Measurements from ENCODE around the gene HHATL. TPM values are rescaled to one million over a fixed set of nuclear protein-coding genes. Genes with fewer than 3 reads are reported as not detected.

The HHATL gene
- total RNA-seq, 1 donor from 2014 or later = not detected

DNA sequence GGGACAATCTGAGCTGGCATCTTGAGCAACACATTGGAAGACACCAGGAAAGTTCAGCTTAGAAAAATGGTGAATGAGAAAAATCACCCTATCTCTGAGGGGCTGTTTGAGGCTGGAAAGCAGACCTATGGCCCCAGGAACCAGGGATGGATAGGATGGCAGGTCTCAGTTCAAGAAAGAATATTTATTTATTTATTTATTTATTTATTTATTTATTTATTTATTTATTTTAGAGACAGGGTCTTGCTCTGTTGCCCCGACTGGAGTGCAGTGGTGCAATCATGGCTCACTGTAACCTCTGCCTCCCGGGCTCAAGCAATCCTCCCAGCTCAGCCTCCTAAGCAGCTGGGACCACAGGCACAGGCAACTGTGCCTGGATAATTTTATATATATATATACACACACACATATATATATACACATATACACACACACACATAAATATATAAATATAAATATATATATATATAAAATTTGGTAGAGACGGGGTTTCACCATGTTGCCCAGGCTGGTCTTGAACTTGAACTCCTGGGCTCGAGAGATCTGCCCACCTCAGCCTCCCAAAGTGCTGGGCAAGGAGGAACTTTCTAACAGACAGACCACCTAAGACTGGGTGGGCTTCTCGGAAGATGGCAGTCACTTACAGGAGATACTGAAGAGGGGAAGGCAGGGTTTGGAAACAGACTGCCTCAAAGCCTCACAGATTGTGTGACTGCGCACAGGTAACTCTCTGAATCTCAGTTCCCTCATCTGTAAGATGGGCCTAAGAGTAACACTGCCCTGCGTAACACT, 40.8 kb upstream of the HHATL start:
- no peak overlapping the region for H3K27ac Mint-ChIP-seq (ENCODE audit: unreplicated experiment)

GRCh38 chr3:42742688-42743087, 40.1 kb upstream of the HHATL start:
- H3K9me3 Mint-ChIP-seq (ENCODE audit: unreplicated experiment) = no peaks in the 10 kb centered on the region
- H3K27me3 Mint-ChIP-seq (ENCODE audit: unreplicated experiment) = peaks cover 2% of the 10 kb centered on the region
- peak; percentile 76 for DNase-seq (ENCODE audit: extremely low spot score, unreplicated experiment)
- no peaks in the 10 kb centered on the region for H3K36me3 Mint-ChIP-seq (ENCODE audit: unreplicated experiment)
- TF ChIP-seq CTCF (IDR thresholded peaks at IDR 0.05) = no peak
- H3K4me1 Mint-ChIP-seq (ENCODE audit: unreplicated experiment) = peaks cover 6% of the 10 kb centered on the region
- no peak overlapping the region for H3K27ac Mint-ChIP-seq (ENCODE audit: unreplicated experiment)
- H3K4me3 Mint-ChIP-seq (ENCODE audit: unreplicated experiment) = no peak overlapping the region

More for the DNA sequence above, 40.8 kb upstream of the HHATL start:
- Mint-ChIP-seq H3K36me3 (ENCODE audit: unreplicated experiment) (no peaks in the 10 kb centered on the region), H3K27me3 (ENCODE audit: unreplicated experiment) (peaks cover 2% of the 10 kb centered on the region), H3K4me3 (ENCODE audit: unreplicated experiment) (no peak overlapping the region), H3K4me1 (ENCODE audit: unreplicated experiment) (peaks cover 11% of the 10 kb centered on the region), H3K9me3 (ENCODE audit: unreplicated experiment) (no peaks in the 10 kb centered on the region)
- TF ChIP-seq CTCF (IDR thresholded peaks at IDR 0.05) = no peak
- DNase-seq (ENCODE audit: extremely low spot score, unreplicated experiment) = peak; percentile 42

DNA sequence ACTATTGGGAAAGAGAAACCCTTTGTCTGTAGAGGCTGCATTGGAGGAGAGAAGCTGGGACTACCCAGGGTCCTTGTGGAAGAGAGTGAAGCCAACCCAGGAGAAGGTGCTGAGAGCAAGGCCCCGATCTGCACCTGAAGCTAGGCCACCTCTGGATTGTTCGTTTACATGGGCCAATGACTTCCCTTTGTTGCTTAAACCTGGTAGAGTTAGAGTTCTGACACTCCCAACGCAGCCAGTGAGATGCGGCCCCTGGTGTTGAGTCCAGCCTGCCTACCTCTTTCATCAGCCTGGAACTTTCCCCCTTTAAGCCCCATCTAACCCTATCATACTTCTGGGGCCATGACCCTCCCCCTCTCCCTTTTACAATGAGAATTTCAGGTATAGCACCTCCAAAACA, 39.7 kb upstream of the HHATL start:
- H3K4me3 Mint-ChIP-seq (ENCODE audit: unreplicated experiment) = no peak overlapping the region
- H3K4me1 Mint-ChIP-seq (ENCODE audit: unreplicated experiment) = peaks cover 3% of the 10 kb centered on the region
- H3K9me3 Mint-ChIP-seq (ENCODE audit: unreplicated experiment) = no peaks in the 10 kb centered on the region
- no peak for TF ChIP-seq CTCF (IDR thresholded peaks at IDR 0.05)
- H3K36me3 Mint-ChIP-seq (ENCODE audit: unreplicated experiment) = no peaks in the 10 kb centered on the region
- peak; percentile 51 for DNase-seq (ENCODE audit: extremely low spot score, unreplicated experiment)
- peaks cover 2% of the 10 kb centered on the region for H3K27me3 Mint-ChIP-seq (ENCODE audit: unreplicated experiment)
- no peak overlapping the region for H3K27ac Mint-ChIP-seq (ENCODE audit: unreplicated experiment)

- no peaks in the 10 kb centered on the region for H3K36me3 Mint-ChIP-seq (ENCODE audit: unreplicated experiment)
- peaks cover 2% of the 10 kb centered on the region for H3K27me3 Mint-ChIP-seq (ENCODE audit: unreplicated experiment)
- no peaks in the 10 kb centered on the region for H3K9me3 Mint-ChIP-seq (ENCODE audit: unreplicated experiment)
- H3K4me3 Mint-ChIP-seq (ENCODE audit: unreplicated experiment) = no peak overlapping the region
- H3K4me1 Mint-ChIP-seq (ENCODE audit: unreplicated experiment) = peaks cover 3% of the 10 kb centered on the region
- H3K27ac Mint-ChIP-seq (ENCODE audit: unreplicated experiment) = no peak overlapping the region
- TF ChIP-seq CTCF (IDR thresholded peaks at IDR 0.05) = no peak
- DNase-seq (ENCODE audit: extremely low spot score, unreplicated experiment) = peak; percentile 64
These were observed 39.2 kb upstream of the HHATL start for GRCh38 chr3:42741796-42742195.

- no peaks in the 10 kb centered on the region for H3K36me3 Mint-ChIP-seq (ENCODE audit: unreplicated experiment)
- H3K9me3 Mint-ChIP-seq (ENCODE audit: unreplicated experiment) = no peaks in the 10 kb centered on the region
- TF ChIP-seq CTCF (IDR thresholded peaks at IDR 0.05) = no peak
- no peak overlapping the region for H3K4me3 Mint-ChIP-seq (ENCODE audit: unreplicated experiment)
- H3K27me3 Mint-ChIP-seq (ENCODE audit: unreplicated experiment) = peaks cover 2% of the 10 kb centered on the region
- H3K4me1 Mint-ChIP-seq (ENCODE audit: unreplicated experiment) = no peaks in the 10 kb centered on the region
- H3K27ac Mint-ChIP-seq (ENCODE audit: unreplicated experiment) = no peak overlapping the region
- DNase-seq (ENCODE audit: extremely low spot score, unreplicated experiment) = peak; percentile 83
These were observed 37.0 kb upstream of the HHATL start for GRCh38 chr3:42739401-42740158.

Data from osteocyte (in vitro differentiated cells).